ENCODE data around the gene PCBP3. TPM values are rescaled to one million over a fixed set of nuclear protein-coding genes. Genes with fewer than 3 reads are reported as not detected.

The PCBP3 gene
- total RNA-seq, 6 experiments from 2014 or later, result not detected

DNA sequence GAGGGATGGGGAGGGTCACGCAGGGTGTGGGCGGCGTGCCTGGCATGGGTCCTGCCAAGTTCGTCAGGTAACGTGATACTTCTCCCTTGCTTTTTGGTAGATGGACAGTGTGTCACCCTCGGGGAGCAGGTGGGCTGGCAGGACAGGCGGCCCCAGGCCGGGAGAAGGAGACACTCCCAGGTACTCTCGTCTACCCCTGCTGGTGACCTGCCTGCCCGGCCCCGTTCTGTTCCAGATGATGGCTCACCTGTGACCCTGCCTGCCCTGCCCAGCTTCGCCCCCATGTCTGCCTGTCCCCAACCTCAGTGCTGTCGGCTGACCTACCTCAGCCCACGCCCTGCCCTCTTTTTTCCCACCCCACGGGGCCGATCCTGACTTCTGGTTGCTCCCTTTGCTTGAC is 144.7 kb downstream of the PCBP3 start:
- DNase-seq, result no peak
- no peaks in the 10 kb centered on the region for H3K36me3 Mint-ChIP-seq (ENCODE audit: low read depth)
- peaks cover 45% of the 10 kb centered on the region for H3K27me3 Mint-ChIP-seq (ENCODE audit: insufficient read depth)
- TF ChIP-seq CTCF (IDR thresholded peaks at IDR 0.05), result no peak
- no peaks in the 10 kb centered on the region for H3K4me1 Mint-ChIP-seq (ENCODE audit: low read depth)
- H3K27ac Mint-ChIP-seq, result no peak overlapping the region
- no peak overlapping the region for H3K4me3 Mint-ChIP-seq
- H3K9me3 Mint-ChIP-seq, result no peaks in the 10 kb centered on the region; the same call in 1 of the 2 replicates

DNA sequence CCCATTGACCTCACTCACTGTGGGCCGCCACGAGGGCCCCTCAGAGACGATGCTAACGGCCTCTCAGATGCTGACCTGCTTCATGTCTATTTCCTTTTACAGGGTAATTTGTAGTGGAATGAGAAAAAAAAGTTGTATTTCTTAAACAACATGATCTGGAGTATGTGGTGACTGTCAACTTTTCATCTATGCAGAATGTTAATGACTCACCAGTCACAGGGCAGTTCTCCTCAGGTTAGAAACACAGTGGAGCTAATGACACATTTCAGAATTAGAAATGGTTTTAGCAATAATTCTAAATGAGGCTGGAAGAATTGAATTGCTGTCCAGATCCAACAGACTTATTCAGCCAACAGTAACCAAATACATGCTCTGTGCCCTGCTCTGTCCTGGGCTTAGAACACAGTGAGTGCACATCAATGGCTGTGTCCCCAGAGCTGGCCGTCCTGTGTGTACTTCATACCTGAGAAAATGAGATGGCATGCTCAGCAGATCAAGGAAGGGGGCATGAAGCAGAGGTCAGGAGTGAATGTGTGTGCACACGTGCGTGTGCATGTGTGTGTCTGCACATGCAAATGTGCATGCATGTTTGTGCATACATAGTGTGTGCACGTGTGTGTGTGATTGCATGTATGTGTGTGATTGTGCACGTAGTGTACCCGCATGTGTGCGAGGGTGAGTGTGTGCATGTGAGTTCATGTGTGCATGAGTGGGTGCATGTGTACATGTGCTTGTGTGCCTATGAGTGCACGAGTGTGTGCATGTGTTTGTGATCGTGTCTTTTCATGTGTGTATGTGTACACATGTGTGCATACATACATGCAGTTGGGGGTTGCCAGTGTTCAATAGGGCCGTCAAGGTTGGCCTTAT is 145.3 kb downstream of the PCBP3 start:
- Mint-ChIP-seq H3K9me3 (no peaks in the 10 kb centered on the region; the same call in 1 of the 2 replicates), H3K4me3 (no peak overlapping the region), H3K4me1 (ENCODE audit: low read depth) (no peaks in the 10 kb centered on the region), H3K36me3 (ENCODE audit: low read depth) (no peaks in the 10 kb centered on the region), H3K27me3 (ENCODE audit: insufficient read depth) (peaks cover 45% of the 10 kb centered on the region), H3K27ac (no peak overlapping the region)
- no peak for DNase-seq
- TF ChIP-seq CTCF (IDR thresholded peaks at IDR 0.05), result no peak

GRCh38 chr21:45790427-45790826 is 146.9 kb downstream of the PCBP3 start:
- no peak overlapping the region for H3K27ac Mint-ChIP-seq
- H3K27me3 Mint-ChIP-seq (ENCODE audit: insufficient read depth), result peaks cover 44% of the 10 kb centered on the region

GRCh38 chr21:45791562-45792418 is 148.3 kb downstream of the PCBP3 start:
- Mint-ChIP-seq H3K36me3 (ENCODE audit: low read depth) (no peaks in the 10 kb centered on the region), H3K4me1 (ENCODE audit: low read depth) (no peaks in the 10 kb centered on the region), H3K27me3 (ENCODE audit: insufficient read depth) (peaks cover 45% of the 10 kb centered on the region), H3K9me3 (no peaks in the 10 kb centered on the region; the same call in 1 of the 2 replicates), H3K27ac (no peak overlapping the region), H3K4me3 (no peak overlapping the region)
- DNase-seq, result no peak
- no peak for TF ChIP-seq CTCF (IDR thresholded peaks at IDR 0.05)

More at GRCh38 chr21:45790427-45790826, 146.9 kb downstream of the PCBP3 start:
- no peaks in the 10 kb centered on the region; the same call in 1 of the 2 replicates for H3K9me3 Mint-ChIP-seq
- TF ChIP-seq CTCF (IDR thresholded peaks at IDR 0.05), result no peak
- no peaks in the 10 kb centered on the region for H3K36me3 Mint-ChIP-seq (ENCODE audit: low read depth)
- H3K4me3 Mint-ChIP-seq, result no peak overlapping the region
- no peak for DNase-seq
- no peaks in the 10 kb centered on the region for H3K4me1 Mint-ChIP-seq (ENCODE audit: low read depth)

- Mint-ChIP-seq H3K27me3 (ENCODE audit: insufficient read depth) (peaks cover 37% of the 10 kb centered on the region), H3K4me3 (no peak overlapping the region), H3K36me3 (ENCODE audit: low read depth) (no peaks in the 10 kb centered on the region), H3K9me3 (no peaks in the 10 kb centered on the region; the same call in 1 of the 2 replicates), H3K27ac (no peak overlapping the region), H3K4me1 (ENCODE audit: low read depth) (no peaks in the 10 kb centered on the region)
- TF ChIP-seq CTCF (IDR thresholded peaks at IDR 0.05), result no peak
- DNase-seq, result no peak
Measured at GRCh38 chr21:45792682-45793383, 149.3 kb downstream of the PCBP3 start.

Data from HFFc6 (cell line).